BJ (cell line): ENCODE measurements around the gene PRKCD. TPM values are rescaled to one million over a fixed set of nuclear protein-coding genes. Genes with fewer than 3 reads are reported as not detected.

ENCODE experiments used
- CTCF ChIA-PET: fragments of 350-600 bp; formaldehyde crosslinking; extraction: SDS; loops from one replicate; lab custom pipeline; 2021; ENCODE audit warnings: antibody characterized with exemption, inconsistent platforms; lab: Yijun Ruan, JAX
- POLR2A ChIA-PET: fragments of 300-600 bp; sonication (Branson Sonifier 250); formaldehyde crosslinking; extraction: SDS; loops from one replicate; lab custom pipeline; 2021; ENCODE audit warnings: antibody characterized with exemption; lab: Charles Lee
- DNase-seq: peaks from one replicate; pipeline ENCODE4 v3.0.0-alpha.2; 2011; ENCODE audit warnings: low read depth
- H3K27me3 ChIP-seq: 2 replicates; pipeline ENCODE4 v1.6.0; 2011; ENCODE audit warnings: low read length; ENCODE audit not compliant: control insufficient read depth, insufficient read depth
- H3K36me3 ChIP-seq: 2 replicates; pipeline ENCODE4 v1.5.1; 2011; ENCODE audit warnings: low read length; ENCODE audit not compliant: control insufficient read depth, insufficient read depth
- H3K4me3 ChIP-seq: 2 replicates; pipeline ENCODE4 v1.5.1; 2011; ENCODE audit warnings: low read depth, mild to moderate bottlenecking, control low read depth, low read length
- CTCF ChIP-seq: IDR thresholded peaks from 2 replicates; pipeline ENCODE4 v1.5.1; 2011; ENCODE audit warnings: low read depth, mild to moderate bottlenecking, control low read depth, inconsistent platforms, low read length, moderate library complexity; ENCODE audit not compliant: insufficient read depth
- polyA plus RNA-seq: library from polyadenylated mRNA; depleted of rRNA; stranded (reverse); fragments of >200 nt; gene quantifications from 2 replicates; pipeline ENCODE4 v1.2.3, GENCODE V29; 2011

The PRKCD gene
- polyA plus RNA-seq, 1 experiment = 33.5 TPM

DNA sequence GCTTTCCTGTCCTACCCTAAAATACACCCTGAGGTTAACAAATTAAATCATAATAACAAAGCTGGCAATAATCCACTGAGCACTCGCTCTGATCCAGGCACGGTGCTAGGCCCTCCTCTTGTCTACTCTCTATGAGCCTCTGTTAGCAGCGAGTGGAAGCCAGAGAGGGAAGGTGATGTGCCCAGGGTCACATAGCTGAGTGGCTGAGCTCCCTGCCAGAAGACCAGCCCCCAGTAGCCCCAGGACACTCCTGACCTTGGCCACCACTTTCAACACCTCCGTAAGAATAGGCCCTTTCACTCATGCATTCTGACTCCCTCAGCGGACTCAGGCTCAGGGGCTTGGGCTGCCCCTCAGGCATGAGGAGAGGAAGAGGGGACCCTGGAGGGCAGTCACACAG is 9.5 kb upstream of the PRKCD start:
- ChIA-PET CTCF (interaction anchor here (1.0 to 11.8 kb wide), 2 partner anchors 17 to 31 kb away, joined by 4 to 78 read pairs; no protein-coding TSS in a partner anchor), POLR2A (no interaction called here)
- no peak for DNase-seq
- H3K27me3 ChIP-seq = no peaks in the 10 kb centered on the region; the same call in 1 of the 2 replicates
- TF ChIP-seq CTCF = no peak
- H3K36me3 ChIP-seq = no peaks in the 10 kb centered on the region
- no peak overlapping the region for H3K4me3 ChIP-seq

- POLR2A ChIA-PET = no interaction called here
- Histone ChIP-seq H3K4me3 (no peak overlapping the region), H3K27me3 (peaks cover 4% of the 10 kb centered on the region; the same call in 1 of the 2 replicates), H3K36me3 (no peaks in the 10 kb centered on the region)
- CTCF ChIA-PET = interaction anchor here (11.8 kb wide), 1 partner anchor 18 kb away, joined by 78 read pairs; no protein-coding TSS in a partner anchor
- DNase-seq = no peak
- no peak for TF ChIP-seq CTCF
Measured at GRCh38 chr3:53151870-53152660, 8.9 kb upstream of the PRKCD start.

DNA sequence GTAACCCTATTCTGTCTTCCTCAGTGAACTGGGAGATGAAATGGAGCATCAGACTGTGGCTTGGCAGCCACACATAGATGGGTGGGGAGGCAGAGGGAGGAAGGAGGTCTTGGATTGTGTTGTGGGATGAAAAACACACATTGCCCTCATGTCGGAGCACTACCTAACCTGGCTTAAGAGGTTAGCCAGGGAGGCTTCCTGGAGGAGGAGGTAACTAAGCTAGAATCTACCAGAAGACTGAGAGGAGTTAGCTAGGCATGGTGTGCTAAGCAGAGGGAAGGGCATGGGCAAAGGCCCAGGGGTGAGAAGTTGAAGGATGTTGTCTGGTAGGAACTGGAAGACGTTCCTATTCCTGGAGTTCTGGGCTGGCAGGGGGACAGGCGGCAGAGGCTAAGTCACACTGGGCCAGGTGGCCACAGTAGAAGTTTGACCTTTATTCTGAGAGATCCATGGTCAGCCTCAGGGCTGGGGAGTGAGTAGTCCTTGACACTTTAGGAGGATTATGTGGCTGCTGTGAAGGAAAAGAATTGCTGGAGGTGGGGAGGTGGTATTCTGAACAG is 7.7 kb upstream of the PRKCD start:
- no peak for DNase-seq
- no peak for TF ChIP-seq CTCF
- H3K36me3 ChIP-seq = no peaks in the 10 kb centered on the region
- ChIA-PET POLR2A (no interaction called here), CTCF (interaction anchor here (0.9 to 2.1 kb wide), 3 partner anchors 8 to 19 kb away, joined by 3 to 9 read pairs (median 4); no protein-coding TSS in a partner anchor)
- H3K4me3 ChIP-seq = no peak overlapping the region
- peaks cover 9% of the 10 kb centered on the region for H3K27me3 ChIP-seq

GRCh38 chr3:53153980-53154379 is 7.0 kb upstream of the PRKCD start:
- Histone ChIP-seq H3K27me3 (peaks cover 9% of the 10 kb centered on the region), H3K4me3 (no peak overlapping the region), H3K36me3 (no peaks in the 10 kb centered on the region)
- ChIA-PET CTCF (interaction anchor here (0.9 to 2.1 kb wide), 3 partner anchors 9 to 20 kb away, joined by 3 to 9 read pairs (median 4); no protein-coding TSS in a partner anchor), POLR2A (no interaction called here)
- no peak for TF ChIP-seq CTCF
- DNase-seq = no peak

- no peaks in the 10 kb centered on the region for H3K36me3 ChIP-seq
- no peak for DNase-seq
- no peak for TF ChIP-seq CTCF
- ChIA-PET CTCF (interaction anchor here (1.4 to 2.1 kb wide), 2 partner anchors 12 to 20 kb away, joined by 3 to 9 read pairs; no protein-coding TSS in a partner anchor), POLR2A (no interaction called here)
- H3K4me3 ChIP-seq = no peak overlapping the region
- peaks cover 9% of the 10 kb centered on the region for H3K27me3 ChIP-seq
Measured at GRCh38 chr3:53154881-53155285, 6.1 kb upstream of the PRKCD start.
